Neural cell (in vitro differentiated cells): ENCODE results near the gene PHLPP1. TPM values are rescaled to one million over a fixed set of nuclear protein-coding genes. Genes with fewer than 3 reads are reported as not detected.

Source experiments
- H2AFZ ChIP-seq: fragments of 200-600, 300-800 bp; sonication (generic), shearing (Covaris generic); 2 replicates; pipeline ENCODE4 v1.6.0; 2014; ENCODE audit warnings: low read depth, mild to moderate bottlenecking, antibody characterized with exemption, low read length, moderate library complexity
- H3F3A ChIP-seq: fragments of 200-600 bp; shearing (Covaris generic); 2 replicates; pipeline ENCODE4 v1.6.1; 2016; ENCODE audit warnings: mild to moderate bottlenecking, moderate library complexity, mixed read lengths, antibody characterized with exemption, low read length; ENCODE audit not compliant: insufficient read depth, poor library complexity, severe bottlenecking
- H3K27ac ChIP-seq: fragments of 200-600, 300-800 bp; sonication (generic), shearing (Covaris generic); 2 replicates; pipeline ENCODE4 v1.5.1; 2014; ENCODE audit warnings: mild to moderate bottlenecking, low read length, moderate library complexity
- H3K27me3 ChIP-seq: fragments of 300-800, 200-600 bp; sonication (generic), shearing (Covaris generic); 2 replicates; pipeline ENCODE4 v1.6.0; 2014; ENCODE audit warnings: mild to moderate bottlenecking, low read depth, low read length, moderate library complexity; ENCODE audit not compliant: insufficient read depth
- H3K36me3 ChIP-seq: fragments of 300-800, 200-600 bp; sonication (generic), shearing (Covaris generic); 2 replicates; pipeline ENCODE4 v1.5.1; 2014; ENCODE audit warnings: mild to moderate bottlenecking, antibody characterized with exemption, low read length, moderate library complexity; ENCODE audit not compliant: insufficient read depth
- H3K4me2 ChIP-seq: fragments of 300-800, 200-600 bp; sonication (generic), shearing (Covaris generic); 2 replicates; pipeline ENCODE4 v1.6.0; 2014; ENCODE audit warnings: mild to moderate bottlenecking, low read length
- H3K4me3 ChIP-seq: fragments of 300-800, 200-600 bp; sonication (generic), shearing (Covaris generic); 2 replicates; pipeline ENCODE4 v1.5.1; 2014; ENCODE audit warnings: mild to moderate bottlenecking, low read length, moderate library complexity
- H3K79me2 ChIP-seq: fragments of 200-600 bp; shearing (Covaris generic); replicated peaks from 2 replicates; pipeline ENCODE4 v1.6.0; 2014; ENCODE audit warnings: mild to moderate bottlenecking, low read length, moderate library complexity; ENCODE audit not compliant: insufficient read depth
- H3K9ac ChIP-seq: fragments of 300-800, 200-600 bp; sonication (generic), shearing (Covaris generic); 2 replicates; pipeline ENCODE4 v1.6.1; 2016; ENCODE audit warnings: mild to moderate bottlenecking, low read length, mixed read lengths
- H3K9me2 ChIP-seq: fragments of 200-600 bp; shearing (Covaris generic); 2 replicates; pipeline ENCODE4 v1.6.1; 2016; ENCODE audit warnings: mild to moderate bottlenecking, low read length, mixed read lengths; ENCODE audit not compliant: insufficient read depth
- H3K9me3 ChIP-seq: fragments of 200-600, 300-800 bp; sonication (generic), shearing (Covaris generic); 2 replicates; pipeline ENCODE4 v1.6.1; 2016; ENCODE audit warnings: mild to moderate bottlenecking, mixed run types, low read length, moderate library complexity, mixed read lengths
- H4K20me1 ChIP-seq: fragments of 200-600 bp; shearing (Covaris generic); 2 replicates; pipeline ENCODE4 v1.6.1; 2016; ENCODE audit warnings: mild to moderate bottlenecking, mixed run types; ENCODE audit not compliant: insufficient read depth
- EP300 ChIP-seq: fragments of 450-650 bp; conservative IDR thresholded peaks from 2 replicates; pipeline ENCODE4 v1.6.1; 2014; ENCODE audit warnings: antibody characterized with exemption, mild to moderate bottlenecking, moderate library complexity; ENCODE audit not compliant: poor library complexity, severe bottlenecking
- EZH2 ChIP-seq: fragments of 200-600, 300-800 bp; shearing (Covaris generic), sonication (generic); IDR thresholded peaks from 2 replicates; pipeline ENCODE4 v1.6.1; 2014; ENCODE audit warnings: antibody characterized with exemption, low read length, borderline replicate concordance, mild to moderate bottlenecking; ENCODE audit not compliant: insufficient read depth, poor library complexity, severe bottlenecking
- MXI1 ChIP-seq: fragments of 450-650 bp; conservative IDR thresholded peaks from 2 replicates; pipeline ENCODE4 v1.6.1; 2014; ENCODE audit warnings: antibody characterized with exemption, mild to moderate bottlenecking; ENCODE audit not compliant: poor library complexity, severe bottlenecking
- POLR2AphosphoS5 ChIP-seq: IDR thresholded peaks from 2 replicates; pipeline ENCODE4 v1.6.1; 2012
- RAD21 ChIP-seq: fragments of 450-650 bp; conservative IDR thresholded peaks from 2 replicates; pipeline ENCODE4 v1.6.1; 2014; ENCODE audit warnings: antibody characterized with exemption, mild to moderate bottlenecking, moderate library complexity
- SMC3 ChIP-seq: fragments of 450-650 bp; conservative IDR thresholded peaks from 2 replicates; pipeline ENCODE4 v1.6.1; 2014; ENCODE audit warnings: antibody characterized with exemption, mild to moderate bottlenecking, moderate library complexity; ENCODE audit not compliant: poor library complexity
- TAF1 ChIP-seq: IDR thresholded peaks from 2 replicates; pipeline ENCODE4 v1.6.1; 2012; ENCODE audit warnings: low read depth
- polyA plus RNA-seq: library from polyadenylated mRNA; depleted of rRNA; stranded (reverse); fragments of >200 nt; gene quantifications from 2 replicates; pipeline ENCODE4 v1.2.3, GENCODE V29; 2014
- TF ChIP-seq, protein P1 (sequence below): IDR thresholded peaks from 2 replicates; pipeline ENCODE4 v1.6.1; 2012; ENCODE audit warnings: borderline replicate concordance
- TF ChIP-seq, protein P2 (sequence below): fragments of 450-650 bp; IDR thresholded peaks from 2 replicates; pipeline ENCODE4 v1.5.1; 2014; ENCODE audit warnings: antibody characterized with exemption, mild to moderate bottlenecking, moderate library complexity; ENCODE audit not compliant: poor library complexity, severe bottlenecking

Gene PHLPP1
- polyA plus RNA-seq, 1 donor from 2014 or later, result 4.5 TPM

GRCh38 chr18:62938006-62938405 lies 222.7 kb downstream of the PHLPP1 start:
- no peaks in the 10 kb centered on the region for H4K20me1 ChIP-seq
- no peak for TF ChIP-seq RAD21
- TF ChIP-seq EP300, result no peak
- no peak for TF ChIP-seq POLR2AphosphoS5
- no peak for TF ChIP-seq EZH2
- TF ChIP-seq MXI1, result no peak
- TF ChIP-seq, protein P1, sequence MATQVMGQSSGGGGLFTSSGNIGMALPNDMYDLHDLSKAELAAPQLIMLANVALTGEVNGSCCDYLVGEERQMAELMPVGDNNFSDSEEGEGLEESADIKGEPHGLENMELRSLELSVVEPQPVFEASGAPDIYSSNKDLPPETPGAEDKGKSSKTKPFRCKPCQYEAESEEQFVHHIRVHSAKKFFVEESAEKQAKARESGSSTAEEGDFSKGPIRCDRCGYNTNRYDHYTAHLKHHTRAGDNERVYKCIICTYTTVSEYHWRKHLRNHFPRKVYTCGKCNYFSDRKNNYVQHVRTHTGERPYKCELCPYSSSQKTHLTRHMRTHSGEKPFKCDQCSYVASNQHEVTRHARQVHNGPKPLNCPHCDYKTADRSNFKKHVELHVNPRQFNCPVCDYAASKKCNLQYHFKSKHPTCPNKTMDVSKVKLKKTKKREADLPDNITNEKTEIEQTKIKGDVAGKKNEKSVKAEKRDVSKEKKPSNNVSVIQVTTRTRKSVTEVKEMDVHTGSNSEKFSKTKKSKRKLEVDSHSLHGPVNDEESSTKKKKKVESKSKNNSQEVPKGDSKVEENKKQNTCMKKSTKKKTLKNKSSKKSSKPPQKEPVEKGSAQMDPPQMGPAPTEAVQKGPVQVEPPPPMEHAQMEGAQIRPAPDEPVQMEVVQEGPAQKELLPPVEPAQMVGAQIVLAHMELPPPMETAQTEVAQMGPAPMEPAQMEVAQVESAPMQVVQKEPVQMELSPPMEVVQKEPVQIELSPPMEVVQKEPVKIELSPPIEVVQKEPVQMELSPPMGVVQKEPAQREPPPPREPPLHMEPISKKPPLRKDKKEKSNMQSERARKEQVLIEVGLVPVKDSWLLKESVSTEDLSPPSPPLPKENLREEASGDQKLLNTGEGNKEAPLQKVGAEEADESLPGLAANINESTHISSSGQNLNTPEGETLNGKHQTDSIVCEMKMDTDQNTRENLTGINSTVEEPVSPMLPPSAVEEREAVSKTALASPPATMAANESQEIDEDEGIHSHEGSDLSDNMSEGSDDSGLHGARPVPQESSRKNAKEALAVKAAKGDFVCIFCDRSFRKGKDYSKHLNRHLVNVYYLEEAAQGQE, result no peak
- no peak for TF ChIP-seq SMC3
- TF ChIP-seq, protein P2, sequence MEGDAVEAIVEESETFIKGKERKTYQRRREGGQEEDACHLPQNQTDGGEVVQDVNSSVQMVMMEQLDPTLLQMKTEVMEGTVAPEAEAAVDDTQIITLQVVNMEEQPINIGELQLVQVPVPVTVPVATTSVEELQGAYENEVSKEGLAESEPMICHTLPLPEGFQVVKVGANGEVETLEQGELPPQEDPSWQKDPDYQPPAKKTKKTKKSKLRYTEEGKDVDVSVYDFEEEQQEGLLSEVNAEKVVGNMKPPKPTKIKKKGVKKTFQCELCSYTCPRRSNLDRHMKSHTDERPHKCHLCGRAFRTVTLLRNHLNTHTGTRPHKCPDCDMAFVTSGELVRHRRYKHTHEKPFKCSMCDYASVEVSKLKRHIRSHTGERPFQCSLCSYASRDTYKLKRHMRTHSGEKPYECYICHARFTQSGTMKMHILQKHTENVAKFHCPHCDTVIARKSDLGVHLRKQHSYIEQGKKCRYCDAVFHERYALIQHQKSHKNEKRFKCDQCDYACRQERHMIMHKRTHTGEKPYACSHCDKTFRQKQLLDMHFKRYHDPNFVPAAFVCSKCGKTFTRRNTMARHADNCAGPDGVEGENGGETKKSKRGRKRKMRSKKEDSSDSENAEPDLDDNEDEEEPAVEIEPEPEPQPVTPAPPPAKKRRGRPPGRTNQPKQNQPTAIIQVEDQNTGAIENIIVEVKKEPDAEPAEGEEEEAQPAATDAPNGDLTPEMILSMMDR, result no peak
- TF ChIP-seq TAF1, result no peak
- H3K9me2 ChIP-seq, result no peaks in the 10 kb centered on the region
- no peaks in the 10 kb centered on the region for H3K27me3 ChIP-seq
- H3K79me2 ChIP-seq, result no peaks in the 10 kb centered on the region
- no peaks in the 10 kb centered on the region for H3K36me3 ChIP-seq
- no peak overlapping the region for H3K4me3 ChIP-seq
- no peaks in the 10 kb centered on the region for H3F3A ChIP-seq
- H2AFZ ChIP-seq, result no peak overlapping the region
- no peaks in the 10 kb centered on the region for H3K9me3 ChIP-seq
- H3K9ac ChIP-seq, result no peak overlapping the region
- no peak overlapping the region for H3K27ac ChIP-seq
- no peak overlapping the region for H3K4me2 ChIP-seq

DNA sequence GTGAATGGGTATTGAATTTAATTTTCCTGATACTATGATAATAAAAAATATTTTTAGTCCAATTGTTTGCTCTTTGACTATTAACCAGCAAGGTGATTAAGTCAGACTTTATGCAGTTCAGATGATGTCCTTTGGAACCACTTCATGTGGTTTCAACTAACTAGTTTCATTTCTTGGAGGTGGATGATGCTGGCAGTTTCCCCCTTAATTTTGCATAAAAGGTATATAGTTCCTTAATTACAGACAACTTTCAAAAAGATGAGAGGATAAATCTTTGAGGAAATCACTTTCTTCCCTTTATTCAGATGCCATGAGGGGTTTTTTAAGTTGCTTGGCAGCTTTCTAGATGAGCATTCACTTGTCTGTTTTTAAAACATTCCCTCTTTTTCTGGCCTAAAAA lies 223.1 kb downstream of the PHLPP1 start:
- H3K79me2 ChIP-seq, result no peaks in the 10 kb centered on the region
- no peak overlapping the region for H3K9ac ChIP-seq
- H3K36me3 ChIP-seq, result no peaks in the 10 kb centered on the region
- H3K27ac ChIP-seq, result no peak overlapping the region
- no peak overlapping the region for H2AFZ ChIP-seq
- no peaks in the 10 kb centered on the region for H4K20me1 ChIP-seq
- H3K27me3 ChIP-seq, result no peaks in the 10 kb centered on the region
- no peak overlapping the region for H3K4me2 ChIP-seq
- no peaks in the 10 kb centered on the region for H3K9me2 ChIP-seq
- TF ChIP-seq POLR2AphosphoS5, result no peak
- no peak for TF ChIP-seq EZH2
- no peak for TF ChIP-seq SMC3
- no peaks in the 10 kb centered on the region for H3F3A ChIP-seq
- no peak overlapping the region for H3K4me3 ChIP-seq
- no peaks in the 10 kb centered on the region for H3K9me3 ChIP-seq

DNA sequence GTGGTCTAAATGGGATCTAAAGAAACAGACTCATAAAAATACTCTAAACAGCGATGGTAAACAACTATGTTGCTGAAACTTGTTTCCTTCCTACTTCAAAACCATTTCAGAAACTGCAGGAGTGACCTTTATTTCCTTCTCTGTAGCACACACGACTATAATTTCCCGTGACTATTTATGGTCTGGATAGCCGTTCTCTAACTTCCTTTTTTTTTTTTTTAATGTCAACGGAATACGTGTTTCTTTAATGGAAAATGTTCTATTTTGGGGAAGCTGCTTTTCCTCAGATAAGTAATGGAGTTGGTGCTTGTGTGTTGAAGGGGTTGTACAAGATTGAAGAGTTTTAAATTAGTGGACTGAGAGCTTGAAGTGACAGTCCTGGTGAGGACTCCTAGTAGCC lies 224.1 kb downstream of the PHLPP1 start:
- Histone ChIP-seq H3K9me2 (no peaks in the 10 kb centered on the region), H3K79me2 (no peaks in the 10 kb centered on the region), H3K9ac (no peak overlapping the region), H2AFZ (no peak overlapping the region), H3K4me3 (no peak overlapping the region), H3K9me3 (no peaks in the 10 kb centered on the region), H4K20me1 (no peaks in the 10 kb centered on the region), H3K27me3 (no peaks in the 10 kb centered on the region), H3K36me3 (no peaks in the 10 kb centered on the region), H3K27ac (no peak overlapping the region), H3K4me2 (no peak overlapping the region), H3F3A (no peaks in the 10 kb centered on the region)
- TF ChIP-seq EZH2 (no peak), SMC3 (no peak), TAF1 (no peak), MXI1 (no peak), EP300 (no peak), RAD21 (no peak), POLR2AphosphoS5 (no peak)
- TF ChIP-seq, protein P2, result no peak
- TF ChIP-seq, protein P1, result no peak
